GM18519 (cell line): ENCODE results near the gene MBD6.
"Not testable (repeated sequence)": the region's sequence is repeated elsewhere in the genome, so short reads cannot be mapped to it uniquely, and the experiment has no call there.

Experiments
- ATAC-seq: cut with Tn5 transposase; IDR thresholded peaks from one replicate; pipeline ENCODE4 v1.9.1; 2021; ENCODE audit warnings: mild to moderate bottlenecking, moderate library complexity; ENCODE audit not compliant: unreplicated experiment, low FRiP score

MBD6 gene

DNA sequence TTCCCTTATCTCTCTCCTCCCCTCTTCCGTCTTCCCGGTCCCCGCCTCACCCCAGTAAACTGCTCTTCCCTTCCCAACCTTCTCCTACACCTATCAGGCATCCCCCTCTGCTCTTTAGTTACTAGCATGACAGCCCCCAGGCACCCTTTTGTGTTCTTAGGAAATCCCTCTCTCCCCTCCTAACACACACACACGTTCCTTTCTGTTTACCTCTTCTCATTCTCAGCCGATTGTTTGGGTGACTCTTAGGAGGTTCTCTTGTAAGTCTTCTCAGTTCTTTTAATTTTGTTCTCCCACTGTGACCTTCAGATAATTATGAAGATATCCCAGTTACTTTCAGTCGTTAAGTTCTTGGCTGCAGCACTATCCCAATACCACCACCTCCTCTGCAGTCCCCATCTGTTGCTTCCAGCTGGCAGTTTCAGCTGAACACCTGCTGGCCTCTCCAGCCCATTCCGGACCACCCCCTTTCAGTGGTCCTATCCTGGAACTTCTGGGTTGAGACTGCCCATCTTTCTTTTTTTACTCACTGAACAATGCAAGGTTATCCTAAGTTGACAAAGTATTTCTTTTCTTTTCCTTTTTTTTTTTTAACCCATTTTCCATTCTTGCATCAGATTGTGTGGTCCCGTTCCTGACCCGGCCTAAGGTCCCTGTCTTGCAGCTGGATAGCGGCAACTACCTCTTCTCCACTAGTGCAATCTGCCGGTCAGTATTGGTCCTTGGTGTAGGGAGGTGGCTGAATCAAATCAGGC is 34.0 kb upstream of the MBD6 start:
- no peak for ATAC-seq

DNA sequence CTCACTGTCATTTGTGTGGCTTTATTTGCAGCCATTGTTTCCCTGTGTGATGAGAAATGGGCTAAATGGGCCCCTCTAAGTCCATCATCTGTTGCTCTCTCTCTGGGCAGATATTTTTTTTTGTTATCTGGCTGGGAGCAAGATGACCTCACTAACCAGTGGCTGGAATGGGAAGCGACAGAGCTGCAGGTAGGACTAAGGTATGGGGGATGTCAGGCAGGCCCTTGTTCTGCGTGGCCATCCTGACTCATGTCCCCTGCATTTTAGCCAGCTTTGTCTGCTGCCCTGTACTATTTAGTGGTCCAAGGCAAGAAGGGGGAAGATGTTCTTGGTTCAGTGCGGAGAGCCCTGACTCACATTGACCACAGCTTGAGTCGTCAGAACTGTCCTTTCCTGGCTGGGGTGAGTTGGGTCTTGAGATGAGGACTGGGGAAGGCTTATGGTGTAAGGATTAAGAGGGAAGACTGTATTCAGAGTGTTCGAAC is 33.4 kb upstream of the MBD6 start:
- no peak for ATAC-seq

DNA sequence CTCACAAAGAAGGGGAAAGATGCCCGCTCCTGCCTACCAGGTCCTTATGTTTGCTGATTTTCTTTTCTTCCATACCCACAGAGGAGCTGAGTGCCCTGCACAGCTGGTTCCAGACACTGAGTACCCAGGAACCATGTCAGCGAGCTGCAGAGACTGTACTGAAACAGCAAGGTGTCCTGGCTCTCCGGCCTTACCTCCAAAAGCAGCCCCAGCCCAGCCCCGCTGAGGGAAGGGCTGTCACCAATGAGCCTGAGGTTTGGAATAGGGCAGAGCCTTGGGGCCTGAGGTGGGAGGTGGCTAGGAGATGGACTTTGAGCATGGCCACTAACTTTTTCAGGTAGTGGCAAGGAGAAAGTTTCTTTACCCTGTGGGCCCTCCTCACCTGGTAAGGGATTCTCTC is 32.5 kb upstream of the MBD6 start:
- no peak for ATAC-seq

DNA sequence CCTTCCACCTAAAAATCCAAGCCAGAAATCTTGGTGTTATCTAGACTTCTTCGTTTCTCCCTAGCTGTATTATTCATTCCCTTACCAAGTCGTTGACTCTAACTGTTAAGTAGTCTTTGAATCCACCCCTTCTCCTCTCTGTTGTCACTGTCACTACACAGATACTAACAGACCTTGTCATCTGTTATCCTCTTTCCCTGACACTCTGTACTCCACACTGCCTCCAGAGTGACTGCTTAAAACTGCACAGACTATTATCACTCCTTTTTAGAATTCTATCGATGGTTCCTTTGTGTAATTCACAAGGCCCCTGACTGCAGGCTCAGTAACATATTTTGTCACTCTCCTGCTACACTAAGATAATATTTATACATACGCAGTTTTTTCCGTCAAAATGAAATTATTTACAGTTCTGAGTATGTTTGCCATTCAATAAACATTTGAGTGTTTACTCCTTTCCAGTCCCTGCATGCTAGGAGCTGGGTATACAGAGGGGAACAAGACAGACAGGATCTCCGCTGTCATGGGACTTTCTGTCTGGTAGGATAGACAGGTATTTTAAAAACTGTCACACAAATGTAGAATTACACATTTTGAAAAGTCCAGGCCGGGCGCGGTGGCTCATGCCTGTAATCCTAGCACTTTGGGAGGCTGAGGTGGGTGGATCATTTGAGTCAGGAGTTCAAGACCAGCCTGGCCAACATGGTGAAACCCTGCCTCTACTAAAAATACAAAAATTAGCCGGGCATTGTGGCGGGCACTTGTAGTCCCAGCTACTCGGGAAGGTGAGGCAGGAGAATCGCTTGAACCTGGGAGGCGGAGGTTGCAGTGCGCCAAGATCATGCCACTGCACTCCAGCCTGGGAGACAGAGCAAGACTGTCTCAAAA is 31.0 kb upstream of the MBD6 start:
- no peak for ATAC-seq

DNA sequence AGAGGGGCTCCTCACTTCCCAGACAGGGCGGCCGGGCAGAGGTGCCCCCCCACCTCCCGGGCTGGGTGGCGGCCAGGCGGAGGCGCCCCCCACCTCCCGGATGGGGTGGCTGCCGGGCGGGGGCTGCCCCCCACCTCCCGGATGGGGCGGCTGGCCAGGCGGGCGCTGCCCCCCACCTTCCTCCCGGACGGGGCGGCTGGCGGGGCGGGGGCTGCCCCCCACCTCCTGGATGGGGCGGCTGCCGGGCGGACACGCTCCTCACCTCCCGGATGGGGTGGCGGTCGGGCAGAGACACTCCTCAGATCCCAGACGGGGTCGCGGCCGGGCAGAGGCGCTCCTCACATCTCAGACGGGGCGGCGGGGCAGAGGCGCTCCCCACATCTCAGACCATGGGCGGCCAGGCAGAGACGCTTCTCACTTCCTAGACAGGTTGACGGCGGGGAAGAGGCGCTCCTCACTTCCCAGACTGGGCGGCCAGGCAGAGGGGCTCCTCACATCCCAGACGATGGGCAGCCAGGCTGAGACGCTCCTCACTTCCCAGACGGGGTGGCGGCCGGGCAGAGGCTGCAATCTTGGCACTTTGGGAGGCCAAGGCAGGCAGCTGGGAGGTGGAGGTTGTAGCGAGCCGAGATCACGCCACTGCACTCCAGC is 27.4 kb upstream of the MBD6 start:
- not testable (repeated sequence) for ATAC-seq

DNA sequence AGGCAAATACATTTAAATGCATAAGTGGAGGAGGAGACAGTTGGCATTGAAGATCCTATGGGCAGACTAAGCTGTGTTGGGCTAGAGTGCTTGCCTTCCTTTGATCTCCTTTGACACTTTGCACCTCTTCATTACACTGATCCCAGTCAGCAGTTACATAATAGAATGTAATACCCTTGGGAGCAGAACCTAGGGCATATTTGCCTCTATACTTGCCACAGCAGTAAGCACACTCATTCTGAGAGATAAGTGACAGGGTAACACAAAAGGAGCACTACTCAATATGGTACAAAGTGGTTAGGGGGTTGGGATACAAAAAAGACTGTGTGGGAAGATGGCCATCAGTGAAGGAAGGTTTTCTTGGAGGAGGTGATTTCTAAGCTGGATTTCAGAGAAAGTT is 25.8 kb upstream of the MBD6 start:
- no peak for ATAC-seq

DNA sequence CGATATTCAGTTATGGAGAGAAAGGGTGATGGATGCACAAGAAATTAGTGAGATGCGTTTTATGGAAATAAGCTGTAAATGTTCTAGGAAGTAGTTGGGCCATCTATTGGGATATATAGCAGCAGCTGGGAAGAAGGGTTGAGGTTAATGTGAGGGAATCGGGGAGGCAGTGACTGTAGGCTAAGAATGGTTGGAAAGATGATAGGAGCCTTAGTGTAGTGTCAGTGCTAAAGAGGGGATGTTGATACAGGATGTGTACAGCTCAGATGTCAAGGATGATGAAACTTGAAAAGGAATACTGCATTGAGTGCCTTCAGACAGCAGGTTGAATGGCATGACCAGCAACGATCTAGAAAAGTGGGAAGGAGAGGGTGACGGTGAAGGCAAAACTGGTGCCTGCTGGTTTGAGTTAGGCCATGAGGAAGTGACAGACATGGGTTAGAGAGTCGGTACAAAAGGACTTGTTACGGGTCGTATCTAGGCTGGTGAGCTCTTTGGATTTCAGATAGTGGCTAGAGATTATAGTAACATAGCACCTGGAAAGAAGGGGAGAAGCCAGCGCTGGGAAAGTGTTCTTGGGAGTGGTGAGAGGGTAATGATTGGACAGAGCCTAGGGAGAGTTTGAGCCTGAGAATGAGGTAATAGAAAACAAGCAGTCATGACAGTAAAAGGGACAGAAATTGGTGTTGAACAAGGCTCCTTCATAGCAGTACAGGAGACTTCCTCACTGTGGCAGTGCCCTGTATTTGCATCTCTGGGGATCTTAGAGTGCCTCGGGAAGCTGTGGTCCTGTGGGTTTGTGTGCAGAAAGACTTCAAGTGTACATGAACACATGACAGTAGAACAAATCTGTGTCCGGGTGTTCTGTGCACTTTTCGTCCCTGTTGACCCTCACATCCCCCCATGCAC is 25.1 kb upstream of the MBD6 start:
- ATAC-seq = no peak

DNA sequence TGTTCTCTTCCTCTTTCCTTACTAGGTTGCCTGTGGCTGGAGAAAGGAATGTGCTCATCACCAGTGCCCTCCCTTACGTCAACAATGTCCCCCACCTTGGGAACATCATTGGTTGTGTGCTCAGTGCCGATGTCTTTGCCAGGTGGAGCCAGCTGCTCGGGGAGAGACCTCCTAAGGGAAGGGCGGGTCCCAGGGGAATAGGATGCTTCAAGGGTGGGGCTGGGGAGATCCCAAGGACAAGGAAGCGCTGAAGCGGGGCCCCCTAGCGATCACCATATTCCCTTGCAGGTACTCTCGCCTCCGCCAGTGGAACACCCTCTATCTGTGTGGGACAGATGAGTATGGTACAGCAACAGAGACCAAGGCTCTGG is 24.5 kb upstream of the MBD6 start:
- no peak for ATAC-seq

DNA sequence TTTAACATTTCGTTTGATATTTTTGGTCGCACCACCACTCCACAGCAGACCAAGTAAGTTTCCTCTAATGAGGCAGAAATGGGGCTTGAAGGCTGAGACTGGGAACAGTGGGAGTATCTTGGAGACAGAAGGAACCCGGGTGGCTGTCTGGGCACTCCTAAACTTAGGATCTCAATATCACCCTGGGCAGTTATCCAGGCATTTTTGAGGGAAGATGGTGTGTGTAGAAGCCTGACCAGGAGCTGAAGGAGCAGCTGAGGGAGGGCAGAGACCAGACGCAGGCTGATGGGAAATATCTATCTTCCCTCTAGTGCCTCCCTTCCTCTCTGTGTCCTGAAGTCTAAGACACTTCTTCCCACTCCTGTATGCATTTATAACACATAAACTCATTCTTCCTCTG is 24.1 kb upstream of the MBD6 start:
- no peak for ATAC-seq

DNA sequence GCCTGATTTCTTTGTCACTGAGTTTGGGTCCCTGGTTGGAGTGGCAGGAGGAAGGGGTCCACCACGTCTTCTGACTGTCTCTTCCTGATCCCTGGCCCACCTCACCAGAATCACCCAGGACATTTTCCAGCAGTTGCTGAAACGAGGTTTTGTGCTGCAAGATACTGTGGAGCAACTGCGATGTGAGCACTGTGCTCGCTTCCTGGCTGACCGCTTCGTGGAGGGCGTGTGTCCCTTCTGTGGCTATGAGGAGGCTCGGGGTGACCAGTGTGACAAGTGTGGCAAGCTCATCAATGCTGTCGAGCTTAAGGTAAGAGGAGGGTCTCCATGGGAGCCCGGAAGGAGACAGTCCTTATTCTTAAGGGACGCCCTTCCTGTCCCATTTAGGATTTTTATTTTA is 22.4 kb upstream of the MBD6 start:
- no peak for ATAC-seq

DNA sequence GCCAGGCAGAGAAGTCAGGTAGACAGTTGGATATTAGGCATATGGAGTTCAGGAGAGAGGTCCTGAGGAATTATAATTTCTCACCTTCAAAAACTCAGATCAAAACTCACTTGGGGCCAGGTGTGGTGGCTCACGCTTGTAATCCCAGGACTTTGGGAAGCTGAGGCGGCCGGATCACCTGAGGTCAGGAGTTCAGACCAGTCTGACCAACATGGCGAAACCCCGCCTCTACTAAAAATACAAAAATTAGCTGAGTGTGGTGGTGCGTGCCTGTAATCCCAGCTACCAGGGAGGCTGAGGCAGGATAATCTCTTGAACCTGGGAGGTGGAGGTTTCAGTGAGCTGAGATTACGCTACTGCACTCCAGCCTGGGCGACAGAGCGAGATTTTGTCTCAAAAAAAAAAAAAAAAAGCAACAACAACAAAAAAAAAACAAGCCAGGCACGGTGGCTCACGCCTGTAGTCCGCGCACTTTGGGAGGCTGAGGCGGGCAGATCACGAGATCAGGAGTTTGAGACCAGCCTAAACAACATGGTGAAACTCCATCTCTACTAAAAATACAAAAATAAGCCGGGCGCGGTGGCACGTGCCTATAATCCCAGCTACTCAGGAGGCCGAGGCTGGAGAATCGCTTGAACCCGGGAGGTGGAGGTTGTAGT is 20.2 kb upstream of the MBD6 start:
- not testable (repeated sequence) for ATAC-seq

DNA sequence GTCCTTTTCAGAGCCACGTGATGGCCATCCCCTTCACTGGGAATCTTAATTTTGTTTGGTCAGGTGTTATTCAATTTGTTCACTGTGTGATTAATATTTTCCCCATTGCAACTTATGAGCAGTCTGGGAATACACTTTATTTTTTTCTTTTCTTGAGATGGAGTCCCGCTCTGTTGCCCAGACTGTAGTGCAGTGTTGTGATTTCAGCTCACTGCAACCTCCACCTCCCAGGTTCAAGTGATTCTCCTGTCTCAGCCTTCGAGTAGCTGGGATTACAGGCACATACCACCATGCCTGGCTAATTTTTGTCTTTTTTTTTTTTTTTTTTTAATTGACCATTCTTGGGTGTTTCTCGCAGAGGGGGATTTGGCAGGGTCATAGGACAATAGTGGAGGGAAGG is 16.1 kb upstream of the MBD6 start:
- not testable (repeated sequence) for ATAC-seq

DNA sequence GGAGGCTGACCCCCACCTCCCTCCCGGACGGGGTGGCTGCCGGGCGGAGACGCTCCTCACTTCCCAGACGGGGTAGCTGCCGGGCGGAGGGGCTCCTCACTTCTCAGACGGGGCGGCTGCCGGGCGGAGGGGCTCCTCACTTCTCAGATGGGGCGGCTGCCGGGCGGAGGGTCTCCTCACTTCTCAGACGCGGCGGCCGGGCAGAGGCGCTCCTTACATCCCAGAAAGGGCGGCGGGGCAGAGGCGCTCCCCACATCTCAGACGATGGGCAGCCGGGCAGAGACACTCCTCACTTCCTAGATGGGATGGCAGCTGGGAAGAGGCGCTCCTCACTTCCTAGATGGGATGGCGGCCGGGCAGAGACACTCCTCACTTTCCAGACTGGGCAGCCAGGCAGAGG is 14.8 kb upstream of the MBD6 start:
- not testable (repeated sequence) for ATAC-seq

DNA sequence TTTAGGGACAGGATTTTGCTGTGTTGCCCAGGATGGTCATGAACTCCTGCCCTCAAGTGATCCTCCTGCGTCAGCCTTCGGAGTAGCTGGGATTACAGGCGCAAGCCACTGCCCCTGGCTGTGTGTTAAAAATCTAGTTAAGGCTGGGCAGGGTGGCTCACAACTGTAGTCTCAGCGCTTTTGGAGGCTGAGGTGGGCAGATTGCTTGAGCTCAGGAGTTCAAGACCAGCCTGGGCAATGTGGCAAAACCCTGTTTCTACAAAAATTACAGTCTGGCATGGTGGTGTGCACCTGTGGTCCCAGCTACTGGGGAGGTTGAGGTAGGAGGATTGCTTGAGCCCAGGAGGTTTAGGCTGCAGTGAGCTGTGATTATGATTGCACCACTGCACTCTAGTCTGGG is 11.5 kb upstream of the MBD6 start:
- no peak for ATAC-seq

DNA sequence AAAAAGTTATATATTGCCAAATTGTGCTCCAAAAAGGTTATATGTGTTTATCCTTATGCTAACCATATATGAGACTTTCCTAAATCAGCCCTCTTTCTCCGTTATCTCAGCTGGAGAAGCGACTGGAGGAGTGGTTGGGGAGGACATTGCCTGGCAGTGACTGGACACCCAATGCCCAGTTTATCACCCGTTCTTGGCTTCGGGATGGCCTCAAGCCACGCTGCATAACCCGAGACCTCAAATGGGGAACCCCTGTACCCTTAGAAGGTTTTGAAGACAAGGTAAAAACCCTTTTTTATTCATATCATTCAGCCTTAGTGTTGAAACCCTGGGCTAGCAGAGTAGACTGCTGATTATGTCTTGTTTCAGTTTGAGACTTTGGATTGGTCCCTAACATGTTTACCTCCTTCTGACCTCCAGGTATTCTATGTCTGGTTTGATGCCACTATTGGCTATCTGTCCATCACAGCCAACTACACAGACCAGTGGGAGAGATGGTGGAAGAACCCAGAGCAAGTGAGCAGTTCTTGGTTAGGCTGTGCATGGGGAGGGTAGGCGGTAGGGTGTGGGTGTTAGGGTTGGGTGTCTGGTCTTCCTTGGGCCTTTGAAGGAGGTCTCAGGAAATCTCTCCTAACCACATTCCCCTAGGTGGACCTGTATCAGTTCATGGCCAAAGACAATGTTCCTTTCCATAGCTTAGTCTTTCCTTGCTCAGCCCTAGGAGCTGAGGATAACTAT is 10.9 kb upstream of the MBD6 start:
- ATAC-seq = no peak

DNA sequence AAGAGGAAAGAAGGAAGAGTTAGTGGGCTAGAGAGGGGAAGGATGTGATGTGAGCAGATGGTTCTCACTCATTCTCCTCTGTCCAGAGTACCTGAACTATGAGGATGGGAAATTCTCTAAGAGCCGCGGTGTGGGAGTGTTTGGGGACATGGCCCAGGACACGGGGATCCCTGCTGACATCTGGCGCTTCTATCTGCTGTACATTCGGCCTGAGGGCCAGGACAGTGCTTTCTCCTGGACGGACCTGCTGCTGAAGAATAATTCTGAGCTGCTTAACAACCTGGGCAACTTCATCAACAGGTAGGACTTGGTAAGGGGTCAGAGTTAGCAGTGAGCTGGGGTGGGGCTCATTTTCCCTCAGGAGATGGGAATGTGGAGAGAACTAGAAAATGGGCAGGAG is 10.0 kb upstream of the MBD6 start:
- ATAC-seq = no peak

DNA sequence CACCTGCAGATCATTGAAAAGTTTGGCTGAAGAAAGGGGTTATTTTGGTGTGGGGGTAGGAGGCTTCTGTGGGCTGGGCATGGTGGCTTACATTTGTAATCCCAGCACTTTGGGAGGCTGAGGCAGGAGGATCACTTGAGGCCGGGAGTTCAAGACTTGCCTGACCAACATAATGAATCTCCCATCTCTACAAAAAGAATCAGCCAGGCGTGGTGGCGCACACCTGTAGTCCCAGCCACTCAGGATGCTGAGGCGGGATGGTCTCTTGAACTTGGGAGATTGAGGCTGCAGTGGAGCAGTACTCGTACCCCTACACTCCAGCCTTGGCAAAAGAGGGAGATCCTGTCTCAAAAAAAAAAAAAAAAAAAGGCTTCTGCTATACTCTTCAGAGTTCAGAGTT is 9.4 kb upstream of the MBD6 start:
- ATAC-seq = no peak

DNA sequence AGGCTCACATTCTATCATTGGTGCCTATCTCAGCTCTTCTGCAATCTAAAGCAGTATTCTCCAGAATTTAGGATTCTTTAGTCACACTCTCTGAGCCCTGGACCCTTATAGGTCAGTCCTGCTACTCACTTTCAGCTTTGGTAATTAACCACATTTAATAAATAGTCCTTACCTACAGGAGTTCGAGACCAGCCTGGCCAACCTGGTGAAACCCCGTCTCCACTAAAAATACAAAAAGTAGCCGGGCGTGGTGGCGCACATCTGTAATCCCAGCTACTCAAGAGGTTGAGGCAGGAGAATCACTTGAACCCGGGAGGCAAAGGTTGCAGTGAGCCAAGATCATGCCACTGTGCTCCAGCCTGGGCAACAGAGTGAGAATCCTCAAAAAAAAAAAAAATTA is 8.9 kb upstream of the MBD6 start:
- ATAC-seq = not testable (repeated sequence)

DNA sequence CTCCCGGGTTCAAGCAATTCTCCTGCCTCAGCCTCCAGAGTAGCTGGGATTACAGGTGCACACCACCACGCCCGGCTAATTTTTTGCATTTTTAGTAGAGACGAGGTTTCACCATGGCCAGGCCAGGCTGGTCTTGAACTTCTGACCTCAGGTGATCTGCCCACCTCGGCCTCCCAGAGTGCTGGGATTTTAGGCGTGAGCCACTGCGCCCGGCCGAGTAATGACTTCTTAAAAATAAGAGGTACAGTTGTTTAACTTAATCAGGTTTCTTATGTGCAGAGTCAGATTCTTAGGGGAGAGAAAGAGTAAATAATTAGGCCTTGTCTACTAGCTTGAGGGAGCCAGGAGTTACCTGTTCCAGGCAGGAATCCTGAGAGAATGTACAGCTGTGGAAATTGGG is 8.4 kb upstream of the MBD6 start:
- ATAC-seq = not testable (repeated sequence)
